SK-N-SH treated with all-trans-retinoic acid at 6 μM for 48 hours (cell line): Measurements from ENCODE around the gene SPEM2.

ENCODE experiments used
- GLIS3 ChIP-seq: fragments of 250-450 bp; sonication (Bioruptor Pico); IDR thresholded peaks from 2 replicates; pipeline ENCODE4 v1.5.0; 2020; ENCODE audit warnings: mild to moderate bottlenecking, moderate library complexity
- TF ChIP-seq, protein P1 (sequence below): fragments of 250-450 bp; sonication (Bioruptor Pico); IDR thresholded peaks from 2 replicates; pipeline ENCODE4 v1.8.0; 2020; ENCODE audit warnings: mild to moderate bottlenecking, moderate library complexity, borderline replicate concordance

DNA sequence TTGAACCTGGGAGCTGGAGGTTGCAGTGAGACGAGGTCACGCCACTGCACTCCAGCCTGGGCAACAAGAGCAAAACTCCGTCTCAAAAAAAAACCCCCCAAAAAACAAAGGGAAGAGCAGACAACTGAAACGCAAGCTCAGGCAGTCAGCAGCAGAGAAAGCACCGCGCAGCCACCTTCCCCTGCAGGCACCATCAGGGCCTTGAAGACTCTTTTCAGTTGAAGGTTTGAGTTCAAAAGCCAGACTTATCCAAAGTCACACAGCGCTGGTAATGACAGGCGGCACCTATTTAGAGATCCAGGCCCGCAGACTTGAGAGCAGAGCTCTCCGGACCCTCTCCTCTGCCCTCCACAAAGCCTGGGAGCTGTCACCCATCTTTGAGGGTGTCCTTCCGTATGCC lies 42.9 kb downstream of the SPEM2 start:
- TF ChIP-seq, protein P1, sequence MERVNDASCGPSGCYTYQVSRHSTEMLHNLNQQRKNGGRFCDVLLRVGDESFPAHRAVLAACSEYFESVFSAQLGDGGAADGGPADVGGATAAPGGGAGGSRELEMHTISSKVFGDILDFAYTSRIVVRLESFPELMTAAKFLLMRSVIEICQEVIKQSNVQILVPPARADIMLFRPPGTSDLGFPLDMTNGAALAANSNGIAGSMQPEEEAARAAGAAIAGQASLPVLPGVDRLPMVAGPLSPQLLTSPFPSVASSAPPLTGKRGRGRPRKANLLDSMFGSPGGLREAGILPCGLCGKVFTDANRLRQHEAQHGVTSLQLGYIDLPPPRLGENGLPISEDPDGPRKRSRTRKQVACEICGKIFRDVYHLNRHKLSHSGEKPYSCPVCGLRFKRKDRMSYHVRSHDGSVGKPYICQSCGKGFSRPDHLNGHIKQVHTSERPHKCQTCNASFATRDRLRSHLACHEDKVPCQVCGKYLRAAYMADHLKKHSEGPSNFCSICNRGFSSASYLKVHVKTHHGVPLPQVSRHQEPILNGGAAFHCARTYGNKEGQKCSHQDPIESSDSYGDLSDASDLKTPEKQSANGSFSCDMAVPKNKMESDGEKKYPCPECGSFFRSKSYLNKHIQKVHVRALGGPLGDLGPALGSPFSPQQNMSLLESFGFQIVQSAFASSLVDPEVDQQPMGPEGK (CRISPR knock-in tag) = no peak
- TF ChIP-seq GLIS3 (CRISPR knock-in tag) = no peak
